Activated T-helper 9 cell treated with anti-CD3 and anti-CD28 coated beads, Interleukin-2, amount 50 U/mL, for 16 hours (primary cell): Measurements from ENCODE around the gene ERMP1.

Source experiments
- DNase-seq: peaks from one replicate; pipeline ENCODE4 v3.0.0-alpha.2; 2020; ENCODE audit warnings: low read depth

The ERMP1 gene

DNA sequence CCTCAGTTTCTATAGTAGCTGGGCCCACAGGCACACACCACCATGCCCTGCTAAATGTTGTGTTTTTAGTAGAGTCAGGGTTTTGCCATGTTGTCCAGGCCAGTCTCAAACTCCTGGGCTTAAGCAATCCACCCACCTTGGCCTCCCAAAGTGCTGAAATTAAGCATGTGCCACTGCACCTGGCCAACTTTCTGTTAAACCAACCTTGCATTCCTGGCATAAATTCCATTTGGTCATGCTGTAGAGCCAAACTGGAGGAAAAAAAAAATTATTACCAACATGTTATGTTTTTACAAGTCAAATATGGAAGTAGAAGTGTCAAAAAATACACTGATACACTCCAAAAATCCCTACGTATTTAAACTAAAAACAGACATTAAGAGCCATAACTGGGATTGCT lies 54.1 kb downstream of the ERMP1 start:
- no peak for DNase-seq

- DNase-seq: no peak
Measured at GRCh38 chr9:5773324-5773999, 59.5 kb downstream of the ERMP1 start.

GRCh38 chr9:5767968-5768932 lies 64.7 kb downstream of the ERMP1 start:
- no peak for DNase-seq

DNA sequence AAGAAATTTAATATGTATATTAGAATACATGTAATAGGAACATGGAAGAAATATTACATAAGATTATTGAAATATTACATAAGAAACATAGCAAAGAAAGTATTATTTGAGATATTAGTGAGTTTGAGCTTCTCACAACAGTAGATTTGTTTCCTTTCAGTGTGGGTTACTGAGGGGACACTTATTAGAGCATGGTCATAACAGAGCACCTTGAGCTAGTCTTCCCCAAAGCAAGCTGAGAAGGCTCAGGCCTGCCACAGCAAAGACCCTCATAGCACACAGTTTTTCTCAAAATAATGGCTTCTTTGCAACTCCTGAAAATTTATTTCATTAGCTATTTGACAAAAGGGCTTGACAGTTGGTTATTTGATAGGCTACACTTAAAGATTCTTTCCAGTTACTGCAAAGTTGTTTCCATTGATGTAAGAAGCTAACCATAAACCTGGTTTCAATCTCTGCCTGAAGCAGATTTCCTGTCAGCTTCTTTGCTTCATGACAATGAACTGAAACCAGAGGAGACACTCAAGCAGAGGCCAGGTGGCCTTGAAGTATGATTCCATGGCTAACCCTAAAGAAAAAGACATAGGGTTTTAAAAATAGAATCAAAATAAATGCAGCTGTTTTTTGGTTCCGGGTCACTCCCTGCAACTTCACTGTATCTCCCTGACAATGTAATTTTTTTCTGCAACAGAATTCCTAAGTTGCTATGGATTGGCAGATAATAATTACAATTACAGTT lies 68.6 kb downstream of the ERMP1 start:
- DNase-seq: no peak

DNA sequence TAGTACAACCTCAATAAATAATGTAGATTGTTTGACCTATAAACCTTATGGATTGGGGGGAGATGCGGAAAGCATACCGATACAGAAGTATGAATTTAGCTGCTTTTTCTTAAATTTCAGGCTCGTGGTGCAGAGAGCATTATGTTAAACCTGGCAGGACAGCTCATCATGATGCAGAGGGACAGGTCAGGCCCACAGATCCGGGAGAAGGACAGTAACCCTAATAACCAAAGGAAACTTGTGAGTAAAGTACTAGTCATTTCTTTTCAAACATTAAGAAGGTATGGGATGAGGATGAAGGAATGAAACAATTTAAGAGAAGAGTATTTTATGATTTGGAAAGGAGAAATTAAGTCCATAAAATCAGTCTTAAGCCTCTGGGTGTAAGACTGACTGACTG lies 70.5 kb downstream of the ERMP1 start:
- DNase-seq: no peak

DNA sequence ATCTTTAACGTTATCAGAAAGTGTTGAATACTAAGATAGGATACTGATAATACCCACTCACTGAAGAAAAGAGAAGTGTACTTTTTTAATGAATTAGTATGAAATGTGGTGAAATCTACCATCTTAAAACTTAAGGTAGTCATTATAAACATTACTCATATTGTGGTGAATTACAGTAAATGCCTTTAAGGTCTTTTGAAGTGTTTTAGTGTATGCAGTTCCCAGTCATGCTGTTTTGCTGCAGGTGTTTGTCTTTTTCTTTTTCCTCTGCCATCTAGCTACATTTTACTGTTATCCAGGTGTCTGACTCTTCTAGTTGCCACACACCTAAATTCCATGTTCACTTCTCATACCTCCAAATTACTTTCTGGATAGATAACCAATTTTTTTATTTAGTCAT lies 72.6 kb downstream of the ERMP1 start:
- no peak for DNase-seq

DNA sequence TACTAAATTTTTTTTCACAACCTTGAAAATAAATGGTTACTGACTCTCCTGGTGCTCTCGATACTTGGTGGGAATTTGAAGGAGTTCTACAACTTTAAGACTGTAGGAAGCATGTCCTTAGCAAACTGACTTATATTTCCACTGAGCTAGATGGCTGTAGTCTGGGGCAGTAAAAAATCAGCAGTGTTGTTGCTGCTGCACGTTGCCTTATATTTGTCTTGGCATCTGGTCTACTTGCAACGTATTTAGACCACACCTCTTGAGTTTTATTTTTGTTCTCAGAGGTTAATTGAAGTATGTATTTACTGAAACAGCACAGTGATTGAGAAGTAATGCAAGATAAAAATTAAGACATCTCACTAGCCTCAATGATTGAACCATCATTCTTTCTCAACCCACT lies 76.3 kb downstream of the ERMP1 start:
- no peak for DNase-seq

- DNase-seq: no peak
Measured at GRCh38 chr9:5750569-5750968, 82.3 kb downstream of the ERMP1 start.

- DNase-seq: no peak
Measured at GRCh38 chr9:5749306-5749705, 83.6 kb downstream of the ERMP1 start.

DNA sequence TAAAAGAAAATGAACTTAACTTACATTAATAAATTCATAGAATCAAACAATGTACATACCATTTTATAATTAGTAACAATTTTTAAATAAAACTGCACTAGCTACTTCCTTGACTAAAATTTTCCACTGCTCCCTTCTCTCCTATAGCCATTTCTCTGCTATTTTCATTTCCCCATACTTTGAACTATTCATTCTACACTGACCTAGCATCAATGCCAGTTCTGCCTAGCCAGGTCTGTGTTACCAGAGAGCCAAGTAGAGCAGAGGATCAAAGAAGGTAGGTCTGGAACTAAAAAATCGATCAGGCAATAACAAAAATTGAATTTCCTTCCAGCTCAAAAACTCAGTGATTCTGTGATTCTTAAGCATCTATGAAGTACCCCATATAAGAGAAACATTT lies 84.5 kb downstream of the ERMP1 start:
- DNase-seq: no peak

GRCh38 chr9:5743109-5743508 lies 89.8 kb downstream of the ERMP1 start:
- DNase-seq: no peak

DNA sequence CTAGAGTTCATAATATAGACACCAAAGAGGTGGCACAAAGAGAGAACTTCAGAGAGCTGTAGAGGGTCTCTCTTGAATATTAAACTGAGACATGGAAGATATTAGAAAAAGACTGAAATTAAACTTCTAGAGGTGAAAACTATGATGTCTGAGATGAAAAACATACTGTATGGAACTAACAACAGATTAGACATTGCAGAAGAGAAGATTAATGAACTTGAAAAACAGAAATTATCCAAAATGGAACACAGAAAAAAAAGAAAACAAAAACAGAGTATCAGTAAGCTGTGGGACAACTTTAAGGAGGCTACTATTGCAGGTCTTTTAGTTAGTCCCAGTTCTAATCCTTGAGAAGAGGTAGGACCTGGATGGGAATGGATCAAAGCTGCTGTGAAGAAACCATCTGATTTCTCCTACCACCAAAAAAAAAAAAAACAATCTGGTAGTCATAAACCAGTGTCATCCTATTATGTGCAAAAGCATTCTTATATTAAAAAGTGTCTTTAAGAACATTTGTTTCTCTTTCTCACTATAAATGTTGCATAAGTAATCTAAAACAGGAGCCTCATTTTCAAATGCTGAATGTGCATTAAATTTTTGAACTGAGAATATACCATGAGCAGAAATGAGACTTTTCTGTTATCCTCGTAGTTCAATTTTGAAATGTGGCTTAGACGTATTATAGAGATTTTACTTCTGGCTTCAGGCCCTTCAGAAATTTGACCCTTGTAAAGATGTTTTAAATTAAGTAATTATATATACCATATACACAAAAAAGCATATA lies 96.2 kb downstream of the ERMP1 start:
- DNase-seq: no peak

- DNase-seq: no peak
Measured at GRCh38 chr9:5735072-5735471, 97.8 kb downstream of the ERMP1 start.
